GM12872 (cell line): ENCODE data around the gene TMEM145.

ENCODE experiments used
- CTCF ChIP-seq: IDR thresholded peaks from 3 replicates; pipeline ENCODE4 v1.5.1; 2011; ENCODE audit warnings: low read depth, mild to moderate bottlenecking, low read length, moderate library complexity; ENCODE audit not compliant: insufficient read depth

Gene TMEM145

GRCh38 chr19:42323852-42324654 lies 10.9 kb downstream of the TMEM145 start:
- peak; percentile 31; the same call in 1 of the 3 replicates for TF ChIP-seq CTCF

DNA sequence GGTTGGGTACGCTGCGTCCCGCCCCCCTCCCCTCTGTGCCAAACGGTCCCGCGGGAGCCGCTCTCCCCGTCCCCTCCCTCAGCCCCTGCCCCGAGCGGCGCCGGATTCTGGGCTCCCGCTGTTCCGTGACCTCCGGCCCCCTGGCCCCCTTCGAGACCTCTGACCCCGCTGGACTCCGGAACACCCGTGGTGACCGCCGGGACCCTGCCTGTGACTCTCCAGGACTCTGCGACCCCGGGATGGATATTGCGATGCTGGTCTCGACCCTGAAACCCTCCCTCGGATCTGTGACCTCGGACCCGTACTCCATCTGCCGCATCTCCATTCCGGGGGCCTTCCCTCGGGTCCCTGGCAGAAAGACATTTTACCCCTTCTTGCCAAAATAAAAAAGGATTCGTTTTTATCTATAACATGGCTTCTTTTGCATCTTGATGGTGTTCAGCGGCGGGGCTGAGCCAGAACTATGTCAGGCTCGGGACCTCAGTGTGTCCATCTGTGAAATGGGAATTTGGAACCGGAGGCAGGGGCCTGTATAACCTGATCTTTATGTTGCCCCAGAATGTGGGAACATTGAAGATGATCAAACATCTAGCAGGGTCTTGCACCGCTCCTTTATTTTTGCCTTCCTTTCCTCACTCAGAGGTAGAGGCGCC lies 11.7 kb downstream of the TMEM145 start:
- TF ChIP-seq CTCF: no peak

DNA sequence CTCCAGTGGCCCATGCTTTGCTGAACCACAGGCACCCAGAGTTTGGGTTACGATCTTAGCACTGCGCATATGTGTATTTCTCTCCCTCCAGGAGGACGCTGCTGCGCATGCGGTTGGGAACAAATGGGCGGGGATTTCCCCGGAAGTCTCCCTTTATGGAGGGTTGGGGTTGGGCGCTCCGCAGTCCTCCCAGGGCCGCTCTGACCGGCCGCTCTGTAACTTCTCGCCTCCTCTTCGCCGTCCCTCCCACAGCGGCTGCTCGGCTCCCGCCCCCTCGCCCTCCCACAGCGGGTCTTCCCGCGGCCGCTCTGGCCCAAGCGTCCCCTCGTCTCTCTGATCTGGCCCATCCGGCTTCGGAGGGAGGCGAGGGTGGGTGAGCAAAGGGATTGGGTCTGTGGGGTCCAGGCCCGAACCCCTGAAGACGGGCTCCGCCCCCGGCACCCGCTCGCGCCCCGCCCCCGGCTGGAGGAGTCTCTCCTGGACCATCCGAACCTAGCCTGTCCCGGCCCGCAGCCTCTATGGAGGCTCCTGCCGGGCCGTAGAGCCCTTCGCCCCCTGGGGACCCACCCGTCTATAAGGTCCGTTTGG lies 12.3 kb downstream of the TMEM145 start, which contains the start of gene MEGF8:
Gene MEGF8, plus strand, starts transcription at position 328 of the 588 bp plus-strand sequence. CDS start 609 bp downstream, outside the sequence.
- peak; percentile 93 for TF ChIP-seq CTCF

DNA sequence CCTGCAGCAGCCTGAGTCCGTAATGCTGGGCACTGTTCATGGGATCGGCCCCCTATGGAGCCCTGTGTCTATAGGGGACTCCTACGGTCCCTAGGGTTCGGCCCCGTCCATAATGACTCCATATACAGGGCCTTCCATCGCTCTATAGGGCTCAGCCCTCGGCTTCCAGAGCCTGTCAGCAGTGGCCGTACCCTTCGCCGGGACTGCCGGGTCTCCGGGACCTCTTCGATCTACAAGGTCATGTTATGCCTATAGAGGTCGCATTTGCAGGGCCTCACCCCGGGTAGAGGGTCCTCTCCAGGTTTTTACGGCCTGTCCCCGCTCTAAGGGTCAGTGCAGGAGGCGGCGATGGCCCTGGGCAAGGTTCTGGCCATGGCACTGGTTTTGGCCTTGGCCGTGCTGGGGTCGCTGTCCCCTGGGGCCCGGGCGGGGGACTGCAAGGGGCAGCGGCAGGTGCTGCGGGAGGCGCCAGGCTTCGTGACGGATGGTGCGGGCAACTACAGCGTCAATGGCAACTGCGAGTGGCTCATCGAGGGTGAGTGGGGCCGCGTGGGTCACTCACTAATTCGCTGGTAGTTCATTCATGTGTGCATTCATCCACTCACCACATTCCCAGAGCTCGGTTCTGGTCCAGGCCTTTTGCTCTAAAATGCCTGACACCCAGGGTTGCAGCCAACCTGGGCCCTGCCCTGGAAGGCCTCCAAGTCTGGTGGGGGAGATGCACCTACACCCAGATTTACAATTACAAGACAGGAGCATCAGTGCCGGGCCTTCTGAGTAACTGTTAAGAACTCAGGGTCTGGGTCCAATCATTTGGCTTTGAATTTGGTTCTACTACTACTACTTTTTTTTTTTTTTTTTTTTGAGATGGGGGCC lies 13.0 kb downstream of the TMEM145 start:
- TF ChIP-seq CTCF: peak; percentile 48

- TF ChIP-seq CTCF: no peak
Observed at GRCh38 chr19:42326969-42327368, 13.9 kb downstream of the TMEM145 start.

GRCh38 chr19:42327381-42327780 lies 14.3 kb downstream of the TMEM145 start:
- TF ChIP-seq CTCF: no peak
